PFSK-1 (cell line): ENCODE measurements around the gene FA2H.

ENCODE experiments used
- FOXP2 ChIP-seq: optimal IDR thresholded peaks from 2 replicates; pipeline ENCODE3; 2011; ENCODE audit warnings: borderline replicate concordance, control low read depth, inconsistent platforms; ENCODE audit not compliant: insufficient read depth; ENCODE audit errors: extremely low read length, extremely low read depth
- POLR2AphosphoS5 ChIP-seq: IDR thresholded peaks from 2 replicates; pipeline ENCODE4 v1.6.1; 2012; ENCODE audit warnings: low read depth, mild to moderate bottlenecking, control low read depth, low read length, moderate library complexity
- SIN3A ChIP-seq: IDR thresholded peaks from 2 replicates; pipeline ENCODE4 v1.6.1; 2012; ENCODE audit warnings: mild to moderate bottlenecking, low read length, moderate library complexity, borderline replicate concordance; ENCODE audit not compliant: insufficient read depth
- TAF1 ChIP-seq: IDR thresholded peaks from 2 replicates; pipeline ENCODE4 v1.6.1; 2012; ENCODE audit warnings: low read length, control low read depth, borderline replicate concordance; ENCODE audit not compliant: insufficient read depth
- TF ChIP-seq, protein P1 (sequence below), 2 experiments: IDR thresholded peaks; 2 replicates each; pipeline versions ENCODE4 v1.6.1 to v1.8.0; 2011 to 2012; ENCODE audit warnings: low read depth in 2 of 2, low read length in 2 of 2, control low read depth in 1 of 2, inconsistent platforms in 1 of 2, mild to moderate bottlenecking in 1 of 2, moderate library complexity in 1 of 2; ENCODE audit not compliant: insufficient read depth in 1 of 2

- no peak for TF ChIP-seq POLR2AphosphoS5
- TF ChIP-seq, protein P1, sequence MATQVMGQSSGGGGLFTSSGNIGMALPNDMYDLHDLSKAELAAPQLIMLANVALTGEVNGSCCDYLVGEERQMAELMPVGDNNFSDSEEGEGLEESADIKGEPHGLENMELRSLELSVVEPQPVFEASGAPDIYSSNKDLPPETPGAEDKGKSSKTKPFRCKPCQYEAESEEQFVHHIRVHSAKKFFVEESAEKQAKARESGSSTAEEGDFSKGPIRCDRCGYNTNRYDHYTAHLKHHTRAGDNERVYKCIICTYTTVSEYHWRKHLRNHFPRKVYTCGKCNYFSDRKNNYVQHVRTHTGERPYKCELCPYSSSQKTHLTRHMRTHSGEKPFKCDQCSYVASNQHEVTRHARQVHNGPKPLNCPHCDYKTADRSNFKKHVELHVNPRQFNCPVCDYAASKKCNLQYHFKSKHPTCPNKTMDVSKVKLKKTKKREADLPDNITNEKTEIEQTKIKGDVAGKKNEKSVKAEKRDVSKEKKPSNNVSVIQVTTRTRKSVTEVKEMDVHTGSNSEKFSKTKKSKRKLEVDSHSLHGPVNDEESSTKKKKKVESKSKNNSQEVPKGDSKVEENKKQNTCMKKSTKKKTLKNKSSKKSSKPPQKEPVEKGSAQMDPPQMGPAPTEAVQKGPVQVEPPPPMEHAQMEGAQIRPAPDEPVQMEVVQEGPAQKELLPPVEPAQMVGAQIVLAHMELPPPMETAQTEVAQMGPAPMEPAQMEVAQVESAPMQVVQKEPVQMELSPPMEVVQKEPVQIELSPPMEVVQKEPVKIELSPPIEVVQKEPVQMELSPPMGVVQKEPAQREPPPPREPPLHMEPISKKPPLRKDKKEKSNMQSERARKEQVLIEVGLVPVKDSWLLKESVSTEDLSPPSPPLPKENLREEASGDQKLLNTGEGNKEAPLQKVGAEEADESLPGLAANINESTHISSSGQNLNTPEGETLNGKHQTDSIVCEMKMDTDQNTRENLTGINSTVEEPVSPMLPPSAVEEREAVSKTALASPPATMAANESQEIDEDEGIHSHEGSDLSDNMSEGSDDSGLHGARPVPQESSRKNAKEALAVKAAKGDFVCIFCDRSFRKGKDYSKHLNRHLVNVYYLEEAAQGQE (IDR thresholded peaks at IDR 0.05; ENCODE audit: insufficient read depth in 1 of 2, low read depth in 2 of 2, low read length in 2 of 2): no peak
- TF ChIP-seq SIN3A: no peak
- TF ChIP-seq TAF1: no peak
- TF ChIP-seq FOXP2: no peak
Observed at GRCh38 chr16:74745926-74746325, 28.7 kb downstream of the FA2H start.
